ENCODE results near the gene CPED1.
"Not testable (repeated sequence)": the region's sequence is repeated elsewhere in the genome, so short reads cannot be mapped to it uniquely, and the experiment has no call there.

CPED1 gene

GRCh38 chr7:121049897-121050296, 61.4 kb downstream of the CPED1 start:
- TF ChIP-seq CTCF (IDR thresholded peaks at IDR 0.05): no peak
- TF ChIP-seq ZFX (IDR thresholded peaks at IDR 0.05; ENCODE audit: borderline replicate concordance): no peak
- no peak overlapping the region for H3K27ac ChIP-seq

GRCh38 chr7:121053219-121053618, 64.7 kb downstream of the CPED1 start:
- no peak for TF ChIP-seq CTCF (IDR thresholded peaks at IDR 0.05)
- TF ChIP-seq ZFX (IDR thresholded peaks at IDR 0.05; ENCODE audit: borderline replicate concordance): no peak
- H3K27ac ChIP-seq: no peak overlapping the region

GRCh38 chr7:121054925-121055324, 66.4 kb downstream of the CPED1 start:
- no peak overlapping the region for H3K27ac ChIP-seq
- TF ChIP-seq CTCF (IDR thresholded peaks at IDR 0.05) (no peak), ZFX (IDR thresholded peaks at IDR 0.05; ENCODE audit: borderline replicate concordance) (no peak)

GRCh38 chr7:121057878-121058277, 69.4 kb downstream of the CPED1 start:
- TF ChIP-seq CTCF (IDR thresholded peaks at IDR 0.05) (no peak), ZFX (IDR thresholded peaks at IDR 0.05; ENCODE audit: borderline replicate concordance) (no peak)
- no peak overlapping the region for H3K27ac ChIP-seq

- TF ChIP-seq ZFX (IDR thresholded peaks at IDR 0.05; ENCODE audit: borderline replicate concordance): no peak
- no peak for TF ChIP-seq CTCF (IDR thresholded peaks at IDR 0.05)
Observed at GRCh38 chr7:121058975-121059374, 70.5 kb downstream of the CPED1 start.

GRCh38 chr7:121059979-121060509, 71.5 kb downstream of the CPED1 start:
- not testable (repeated sequence) for H3K27ac ChIP-seq

More at GRCh38 chr7:121058975-121059374, 70.5 kb downstream of the CPED1 start:
- H3K27ac ChIP-seq: no peak overlapping the region

GRCh38 chr7:121061677-121062582, 73.4 kb downstream of the CPED1 start:
- no peak for TF ChIP-seq CTCF (IDR thresholded peaks at IDR 0.05)
- no peak for TF ChIP-seq ZFX (IDR thresholded peaks at IDR 0.05; ENCODE audit: borderline replicate concordance)
- H3K27ac ChIP-seq: no peak overlapping the region

Measured in 22Rv1 (cell line).